SK-N-SH treated with all-trans-retinoic acid at 6 μM for 48 hours (cell line): ENCODE results near the gene GET4.
A peak's percentile ranks its signal among the peaks of the same experiment; 100 is the strongest.

Source experiments
- ATAC-seq: fragments of 200-7000 bp; cut with Tn5 transposase; 3 replicates; pipeline ENCODE4 v1.9.1; 2020; ENCODE audit warnings: mild to moderate bottlenecking, moderate library complexity
- ARNTL ChIP-seq: fragments of 450-650 bp; formaldehyde crosslinking; IDR thresholded peaks from 2 replicates; pipeline ENCODE4 v1.5.0; 2020; ENCODE audit warnings: low read depth, mild to moderate bottlenecking, moderate library complexity, borderline replicate concordance
- BACH2 ChIP-seq: fragments of 250-450 bp; sonication (Bioruptor Pico); IDR thresholded peaks from 2 replicates; pipeline ENCODE4 v1.9.0; 2021; ENCODE audit warnings: mild to moderate bottlenecking, borderline replicate concordance
- CREB5 ChIP-seq: fragments of 250-450 bp; sonication (Bioruptor Pico); IDR thresholded peaks from 2 replicates; pipeline ENCODE4 v1.5.1; 2020; ENCODE audit warnings: low read depth, mild to moderate bottlenecking, moderate library complexity
- CSDC2 ChIP-seq: fragments of 250-450 bp; sonication (Bioruptor Pico); IDR thresholded peaks from 2 replicates; pipeline ENCODE4 v1.5.0; 2020; ENCODE audit warnings: mild to moderate bottlenecking, moderate library complexity
- ESRRG ChIP-seq: fragments of 250-450 bp; sonication (Bioruptor Pico); IDR thresholded peaks from 2 replicates; pipeline ENCODE4 v1.6.1; 2021; ENCODE audit warnings: mild to moderate bottlenecking
- GLIS3 ChIP-seq: fragments of 250-450 bp; sonication (Bioruptor Pico); IDR thresholded peaks from 2 replicates; pipeline ENCODE4 v1.5.0; 2020; ENCODE audit warnings: mild to moderate bottlenecking, moderate library complexity
- ISL1 ChIP-seq: fragments of 250-450 bp; sonication (Bioruptor Pico); IDR thresholded peaks from 2 replicates; pipeline ENCODE4 v2.1.2; 2022; ENCODE audit warnings: mild to moderate bottlenecking, moderate library complexity
- OSR1 ChIP-seq: fragments of 250-450 bp; sonication (Bioruptor Pico); IDR thresholded peaks from 2 replicates; pipeline ENCODE4 v1.8.0; 2022; ENCODE audit warnings: moderate library complexity, mild to moderate bottlenecking, inconsistent platforms
- POU6F1 ChIP-seq: fragments of 250-450 bp; sonication (Bioruptor Pico); IDR thresholded peaks from 2 replicates; pipeline ENCODE4 v1.8.0; 2021; ENCODE audit warnings: low read depth, mild to moderate bottlenecking, moderate library complexity, borderline replicate concordance
- PPARA ChIP-seq: fragments of 250-450 bp; sonication (Bioruptor Pico); IDR thresholded peaks from 2 replicates; pipeline ENCODE4 v1.5.0; 2020; ENCODE audit warnings: mild to moderate bottlenecking, borderline replicate concordance
- RARB ChIP-seq: fragments of 250-450 bp; sonication (Bioruptor Pico); IDR thresholded peaks from 2 replicates; pipeline ENCODE4 v1.8.0; 2021; ENCODE audit warnings: mild to moderate bottlenecking, moderate library complexity
- SNAI2 ChIP-seq: fragments of 250-450 bp; sonication (Bioruptor Pico); IDR thresholded peaks from 2 replicates; pipeline ENCODE4 v1.5.0; 2020; ENCODE audit warnings: mild to moderate bottlenecking, moderate library complexity
- TCF4 ChIP-seq: fragments of 250-450 bp; sonication (Bioruptor Pico); IDR thresholded peaks from 2 replicates; pipeline ENCODE4 v1.8.0; 2021; ENCODE audit warnings: mild to moderate bottlenecking, moderate library complexity, borderline replicate concordance
- TOX ChIP-seq: fragments of 250-450 bp; sonication (Bioruptor Pico); IDR thresholded peaks from 2 replicates; pipeline ENCODE4 v1.8.0; 2021; ENCODE audit warnings: mild to moderate bottlenecking, moderate library complexity, borderline replicate concordance
- ZC3H10 ChIP-seq: fragments of 250-450 bp; sonication (Bioruptor Pico); IDR thresholded peaks from 2 replicates; pipeline ENCODE4 v1.5.1; 2021; ENCODE audit warnings: mild to moderate bottlenecking, moderate library complexity
- ZFP3 ChIP-seq: fragments of 250-450 bp; sonication (Bioruptor Pico); IDR thresholded peaks from 2 replicates; pipeline ENCODE4 v1.5.0; 2020; ENCODE audit warnings: mild to moderate bottlenecking, moderate library complexity
- ZNF70 ChIP-seq: fragments of 450-650 bp; formaldehyde crosslinking; IDR thresholded peaks from 2 replicates; pipeline ENCODE4 v1.5.0; 2020; ENCODE audit warnings: mild to moderate bottlenecking, moderate library complexity
- ZNF8 ChIP-seq: fragments of 450-650 bp; formaldehyde crosslinking; IDR thresholded peaks from 2 replicates; pipeline ENCODE4 v1.5.0; 2020; ENCODE audit warnings: mild to moderate bottlenecking, moderate library complexity
- TF ChIP-seq, protein P1 (sequence below): fragments of 250-450 bp; sonication (Bioruptor Pico); IDR thresholded peaks from 2 replicates; pipeline ENCODE4 v1.8.0; 2020; ENCODE audit warnings: mild to moderate bottlenecking, moderate library complexity, borderline replicate concordance
- TF ChIP-seq, protein P2 (sequence below): fragments of 250-450 bp; sonication (Bioruptor Pico); IDR thresholded peaks from 2 replicates; pipeline ENCODE4 v1.5.0; 2020; ENCODE audit warnings: mild to moderate bottlenecking, moderate library complexity

Gene GET4

GRCh38 chr7:900331-901040 lies 24.1 kb downstream of the GET4 start:
- no peak for ATAC-seq
- TF ChIP-seq ESRRG: no peak
- no peak for TF ChIP-seq BACH2
- TF ChIP-seq, protein P1, sequence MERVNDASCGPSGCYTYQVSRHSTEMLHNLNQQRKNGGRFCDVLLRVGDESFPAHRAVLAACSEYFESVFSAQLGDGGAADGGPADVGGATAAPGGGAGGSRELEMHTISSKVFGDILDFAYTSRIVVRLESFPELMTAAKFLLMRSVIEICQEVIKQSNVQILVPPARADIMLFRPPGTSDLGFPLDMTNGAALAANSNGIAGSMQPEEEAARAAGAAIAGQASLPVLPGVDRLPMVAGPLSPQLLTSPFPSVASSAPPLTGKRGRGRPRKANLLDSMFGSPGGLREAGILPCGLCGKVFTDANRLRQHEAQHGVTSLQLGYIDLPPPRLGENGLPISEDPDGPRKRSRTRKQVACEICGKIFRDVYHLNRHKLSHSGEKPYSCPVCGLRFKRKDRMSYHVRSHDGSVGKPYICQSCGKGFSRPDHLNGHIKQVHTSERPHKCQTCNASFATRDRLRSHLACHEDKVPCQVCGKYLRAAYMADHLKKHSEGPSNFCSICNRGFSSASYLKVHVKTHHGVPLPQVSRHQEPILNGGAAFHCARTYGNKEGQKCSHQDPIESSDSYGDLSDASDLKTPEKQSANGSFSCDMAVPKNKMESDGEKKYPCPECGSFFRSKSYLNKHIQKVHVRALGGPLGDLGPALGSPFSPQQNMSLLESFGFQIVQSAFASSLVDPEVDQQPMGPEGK: no peak
- TF ChIP-seq CREB5 (CRISPR knock-in tag): no peak
- TF ChIP-seq ZNF8 (CRISPR knock-in tag): no peak
- no peak for TF ChIP-seq ZNF70 (CRISPR knock-in tag)
- TF ChIP-seq PPARA (CRISPR knock-in tag): no peak
- no peak for TF ChIP-seq POU6F1
- no peak for TF ChIP-seq TOX
- no peak for TF ChIP-seq ZC3H10
- TF ChIP-seq TCF4: no peak
- no peak for TF ChIP-seq SNAI2
- TF ChIP-seq, protein P2, sequence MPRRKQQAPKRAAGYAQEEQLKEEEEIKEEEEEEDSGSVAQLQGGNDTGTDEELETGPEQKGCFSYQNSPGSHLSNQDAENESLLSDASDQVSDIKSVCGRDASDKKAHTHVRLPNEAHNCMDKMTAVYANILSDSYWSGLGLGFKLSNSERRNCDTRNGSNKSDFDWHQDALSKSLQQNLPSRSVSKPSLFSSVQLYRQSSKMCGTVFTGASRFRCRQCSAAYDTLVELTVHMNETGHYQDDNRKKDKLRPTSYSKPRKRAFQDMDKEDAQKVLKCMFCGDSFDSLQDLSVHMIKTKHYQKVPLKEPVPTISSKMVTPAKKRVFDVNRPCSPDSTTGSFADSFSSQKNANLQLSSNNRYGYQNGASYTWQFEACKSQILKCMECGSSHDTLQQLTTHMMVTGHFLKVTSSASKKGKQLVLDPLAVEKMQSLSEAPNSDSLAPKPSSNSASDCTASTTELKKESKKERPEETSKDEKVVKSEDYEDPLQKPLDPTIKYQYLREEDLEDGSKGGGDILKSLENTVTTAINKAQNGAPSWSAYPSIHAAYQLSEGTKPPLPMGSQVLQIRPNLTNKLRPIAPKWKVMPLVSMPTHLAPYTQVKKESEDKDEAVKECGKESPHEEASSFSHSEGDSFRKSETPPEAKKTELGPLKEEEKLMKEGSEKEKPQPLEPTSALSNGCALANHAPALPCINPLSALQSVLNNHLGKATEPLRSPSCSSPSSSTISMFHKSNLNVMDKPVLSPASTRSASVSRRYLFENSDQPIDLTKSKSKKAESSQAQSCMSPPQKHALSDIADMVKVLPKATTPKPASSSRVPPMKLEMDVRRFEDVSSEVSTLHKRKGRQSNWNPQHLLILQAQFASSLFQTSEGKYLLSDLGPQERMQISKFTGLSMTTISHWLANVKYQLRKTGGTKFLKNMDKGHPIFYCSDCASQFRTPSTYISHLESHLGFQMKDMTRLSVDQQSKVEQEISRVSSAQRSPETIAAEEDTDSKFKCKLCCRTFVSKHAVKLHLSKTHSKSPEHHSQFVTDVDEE: no peak
- TF ChIP-seq CSDC2: no peak

- TF ChIP-seq ARNTL (CRISPR knock-in tag) (no peak), SNAI2 (no peak), ZC3H10 (no peak), CREB5 (CRISPR knock-in tag) (no peak), TCF4 (no peak), GLIS3 (CRISPR knock-in tag) (no peak), ESRRG (no peak), ZNF70 (CRISPR knock-in tag) (no peak), PPARA (CRISPR knock-in tag) (no peak), ZNF8 (CRISPR knock-in tag) (no peak), ZFP3 (no peak), OSR1 (CRISPR knock-in tag) (no peak)
Observed at GRCh38 chr7:901041-901387, 24.7 kb downstream of the GET4 start.

GRCh38 chr7:901388-902154 lies 25.2 kb downstream of the GET4 start:
- ATAC-seq: peak; percentile 86
- no peak for TF ChIP-seq ISL1 (CRISPR knock-in tag)
- TF ChIP-seq, all 23 proteins: peak for 0

More at GRCh38 chr7:901041-901387, 24.7 kb downstream of the GET4 start:
- peak; percentile 18 for ATAC-seq

- ATAC-seq: no peak
- no peak for TF ChIP-seq RARB
- TF ChIP-seq TCF4: no peak
Observed at GRCh38 chr7:902996-903395, 26.6 kb downstream of the GET4 start.
